Fibroblast of the aortic adventitia (primary cell): ENCODE measurements around the gene CCDC28A. TPM values are rescaled to one million over a fixed set of nuclear protein-coding genes. Genes with fewer than 3 reads are reported as not detected.

Experiments
- DNase-seq: peaks from one replicate; pipeline ENCODE4 v3.0.0-alpha.2; 2010; ENCODE audit warnings: low read depth
- H3K4me3 ChIP-seq: 2 replicates; pipeline ENCODE4 v1.5.1; 2011; ENCODE audit warnings: low read depth, mild to moderate bottlenecking, control low read depth, low read length, moderate library complexity
- total RNA-seq: library from RNA; depleted of rRNA; stranded (reverse); fragments of >200 nt; gene quantifications from 2 replicates; pipeline ENCODE4 v1.2.3, GENCODE V29; 2012; ENCODE audit warnings: low replicate concordance
- TF ChIP-seq, protein P1 (sequence below): IDR thresholded peaks from 2 replicates; pipeline ENCODE4 v1.5.1; 2011; ENCODE audit warnings: mild to moderate bottlenecking, low read length, control low read depth, inconsistent platforms; ENCODE audit not compliant: insufficient read depth

The CCDC28A gene
- total RNA-seq, 1 donor: 11.7 TPM

DNA sequence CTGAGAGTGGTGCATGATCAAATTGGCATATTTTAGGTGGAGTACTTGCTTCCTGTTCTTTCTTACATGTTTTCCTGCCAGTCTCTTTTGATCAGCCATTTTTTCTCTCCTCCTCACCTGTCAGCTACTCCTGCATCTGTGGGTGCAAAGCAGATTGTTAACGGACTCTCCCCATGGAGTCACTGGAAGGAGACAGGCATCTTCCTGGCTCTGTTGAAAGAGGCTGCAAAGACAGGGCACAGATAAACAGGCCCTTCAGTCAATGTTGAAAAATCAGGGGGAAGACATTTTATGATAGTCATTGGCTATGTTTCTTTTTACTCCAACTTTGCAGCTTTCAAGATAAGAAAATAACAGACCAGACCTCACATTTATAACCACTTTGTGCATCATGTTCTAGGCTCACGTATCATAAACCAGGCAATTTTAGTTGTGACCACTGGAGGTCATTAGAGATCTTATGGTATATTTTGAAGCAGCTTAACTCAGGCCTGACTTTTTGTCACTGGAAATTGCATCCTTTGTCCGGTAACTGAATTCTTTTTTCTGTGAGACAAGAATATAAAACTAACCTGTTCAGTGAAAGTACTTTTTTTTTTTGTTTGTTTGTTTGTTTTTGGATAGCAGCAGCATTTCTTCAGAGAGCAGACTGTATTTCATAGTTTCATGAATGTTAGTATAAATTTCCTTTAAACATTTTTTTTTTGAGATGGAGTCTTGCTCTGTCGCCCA, 42.4 kb downstream of the CCDC28A start:
- TF ChIP-seq, protein P1, sequence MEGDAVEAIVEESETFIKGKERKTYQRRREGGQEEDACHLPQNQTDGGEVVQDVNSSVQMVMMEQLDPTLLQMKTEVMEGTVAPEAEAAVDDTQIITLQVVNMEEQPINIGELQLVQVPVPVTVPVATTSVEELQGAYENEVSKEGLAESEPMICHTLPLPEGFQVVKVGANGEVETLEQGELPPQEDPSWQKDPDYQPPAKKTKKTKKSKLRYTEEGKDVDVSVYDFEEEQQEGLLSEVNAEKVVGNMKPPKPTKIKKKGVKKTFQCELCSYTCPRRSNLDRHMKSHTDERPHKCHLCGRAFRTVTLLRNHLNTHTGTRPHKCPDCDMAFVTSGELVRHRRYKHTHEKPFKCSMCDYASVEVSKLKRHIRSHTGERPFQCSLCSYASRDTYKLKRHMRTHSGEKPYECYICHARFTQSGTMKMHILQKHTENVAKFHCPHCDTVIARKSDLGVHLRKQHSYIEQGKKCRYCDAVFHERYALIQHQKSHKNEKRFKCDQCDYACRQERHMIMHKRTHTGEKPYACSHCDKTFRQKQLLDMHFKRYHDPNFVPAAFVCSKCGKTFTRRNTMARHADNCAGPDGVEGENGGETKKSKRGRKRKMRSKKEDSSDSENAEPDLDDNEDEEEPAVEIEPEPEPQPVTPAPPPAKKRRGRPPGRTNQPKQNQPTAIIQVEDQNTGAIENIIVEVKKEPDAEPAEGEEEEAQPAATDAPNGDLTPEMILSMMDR: peak; percentile 75
- DNase-seq: peak; percentile 82
- H3K4me3 ChIP-seq: no peak overlapping the region

DNA sequence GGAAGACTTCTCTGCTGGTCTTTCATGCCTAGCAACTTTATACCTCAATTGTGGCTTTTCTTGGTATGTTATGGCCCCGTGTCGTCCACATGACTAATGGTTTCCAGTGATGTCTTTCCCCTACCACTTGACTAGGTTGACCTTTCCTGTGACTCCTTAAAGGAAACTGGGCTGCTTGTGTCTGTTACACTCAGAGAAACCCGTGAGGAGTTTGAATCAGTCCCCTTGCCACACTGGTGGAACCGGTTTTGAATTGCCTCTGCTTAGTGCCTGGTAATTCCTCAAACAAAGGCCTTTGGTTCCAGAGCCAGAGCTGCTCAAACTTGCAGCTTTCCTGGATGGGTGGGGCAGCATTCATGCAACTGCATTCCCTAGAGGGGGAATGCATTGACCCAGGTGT, 44.2 kb downstream of the CCDC28A start:
- no peak overlapping the region for H3K4me3 ChIP-seq
- TF ChIP-seq, protein P1: no peak
- peak; percentile 53 for DNase-seq

DNA sequence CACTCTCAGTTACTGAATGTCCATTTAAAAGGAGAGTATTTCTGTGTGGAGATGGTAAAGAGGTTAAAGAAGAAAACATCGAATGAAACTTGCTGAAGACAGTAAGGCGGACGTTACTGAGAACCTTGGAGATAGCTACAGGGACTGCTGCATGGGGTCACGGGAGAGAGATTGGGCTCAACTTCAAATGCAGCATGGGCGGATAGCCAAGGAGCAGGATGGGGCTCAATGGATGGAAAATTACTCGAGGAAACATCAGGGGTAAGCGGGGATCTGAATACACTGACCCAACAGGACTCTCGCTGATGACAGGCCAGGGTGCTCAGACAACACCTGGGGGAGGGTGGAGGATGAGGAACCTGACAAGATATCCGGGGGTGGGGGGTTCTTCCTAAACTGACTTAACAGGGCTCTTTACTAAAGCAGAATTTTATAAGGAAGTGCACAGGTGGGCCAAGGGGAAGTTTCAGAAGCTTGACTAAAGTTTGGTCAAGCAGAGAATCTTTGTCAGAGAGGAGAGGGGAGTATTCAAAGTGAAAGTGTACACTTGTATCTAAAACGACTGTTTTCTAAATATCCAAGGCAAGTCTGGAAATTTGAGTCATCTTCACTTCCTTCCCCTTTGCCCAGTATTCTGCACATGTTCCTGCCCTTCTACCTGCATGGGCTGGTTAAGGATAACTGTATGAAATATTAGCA, 45.1 kb downstream of the CCDC28A start:
- no peak for DNase-seq
- TF ChIP-seq, protein P1: no peak
- no peak overlapping the region for H3K4me3 ChIP-seq

DNA sequence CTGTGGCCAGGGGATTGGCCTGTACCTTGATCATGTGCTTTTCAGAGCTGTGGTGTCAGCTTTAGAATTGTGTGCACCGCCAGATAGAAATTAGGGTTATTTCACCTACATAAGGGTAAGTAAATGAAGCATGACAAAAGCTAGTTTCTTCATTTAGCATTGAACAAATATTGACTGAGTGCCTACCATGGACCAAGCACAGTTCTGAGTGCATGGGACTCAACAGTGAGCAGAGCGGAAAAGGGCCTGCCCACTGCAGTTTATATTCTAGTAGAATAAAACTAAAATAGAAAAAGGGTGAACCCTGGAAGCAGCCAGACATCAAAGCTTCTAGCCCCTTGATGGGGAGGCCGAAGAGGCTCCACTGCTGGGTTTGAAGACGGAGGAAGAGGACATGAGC, 48.0 kb downstream of the CCDC28A start:
- H3K4me3 ChIP-seq: no peak overlapping the region
- DNase-seq: no peak
- TF ChIP-seq, protein P1: no peak

DNA sequence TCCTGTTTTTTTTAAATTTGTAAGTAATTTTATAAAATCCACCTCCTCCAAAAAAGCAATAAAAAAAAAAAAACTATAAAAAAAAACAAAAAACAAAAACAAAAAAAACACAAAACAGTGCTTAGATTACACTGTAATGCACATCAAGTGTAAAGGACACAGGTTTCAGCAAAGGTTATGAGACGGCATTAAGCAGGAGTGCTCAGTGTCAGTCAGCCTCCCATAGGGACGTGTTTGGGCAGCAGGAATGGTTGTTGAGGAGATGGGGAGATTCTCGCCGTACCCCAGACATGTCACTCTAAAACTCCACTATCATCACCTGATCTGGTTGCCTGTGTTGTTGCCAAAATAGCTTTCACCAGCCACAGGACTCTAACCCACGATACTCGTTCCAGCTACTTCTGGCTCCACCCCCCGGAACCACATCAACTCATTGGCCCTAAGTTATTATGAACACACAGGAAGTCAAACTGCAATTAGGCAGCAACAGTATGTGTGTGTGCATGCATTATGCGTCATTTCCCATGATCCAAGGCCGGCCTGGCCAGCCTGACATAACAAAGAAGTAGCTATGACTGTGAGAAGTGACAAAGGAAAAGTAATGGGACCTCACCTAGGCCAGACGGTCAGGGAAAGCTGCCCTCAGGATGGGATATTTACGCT, 51.0 kb downstream of the CCDC28A start:
- no peak for DNase-seq

DNA sequence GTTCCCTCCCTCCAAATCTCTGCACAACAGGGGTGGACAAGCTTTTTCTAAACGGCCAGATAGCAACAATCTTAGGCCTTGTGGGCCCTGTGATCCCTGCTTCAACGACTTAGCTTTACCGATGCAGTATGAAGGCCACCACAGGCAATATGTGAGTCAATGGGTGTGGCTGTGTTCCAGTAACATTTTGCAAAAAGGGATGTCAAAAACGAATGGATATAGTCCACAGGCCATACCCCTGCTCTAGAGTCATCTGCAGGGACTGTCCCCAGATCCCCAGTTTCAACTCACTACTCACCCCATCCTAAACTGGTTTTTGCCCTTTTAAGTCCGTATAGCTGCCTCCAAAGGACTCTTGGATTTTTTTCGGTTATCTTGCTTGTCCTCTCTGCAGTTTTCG, 56.7 kb downstream of the CCDC28A start:
- H3K4me3 ChIP-seq: no peak overlapping the region
- TF ChIP-seq, protein P1: no peak
- no peak for DNase-seq

More for the DNA sequence above, 51.0 kb downstream of the CCDC28A start:
- H3K4me3 ChIP-seq: no peak overlapping the region
- TF ChIP-seq, protein P1: no peak
